NCI-H2107 treated with DMSO at 0.1 percent for 48 hours (cell line): Measurements from ENCODE around the gene TMEM87B.

Experiments used
- DNase-seq: peaks from one replicate; lab custom pipeline; 2025; ENCODE audit not compliant: unreplicated experiment; lab: John Stamatoyannopoulos, UW

The TMEM87B gene

GRCh38 chr2:112164876-112165275 is 109.8 kb downstream of the TMEM87B start:
- DNase-seq: no peak

- no peak for DNase-seq
Observed at GRCh38 chr2:112165296-112165695, 110.2 kb downstream of the TMEM87B start.

GRCh38 chr2:112166806-112167499 is 111.9 kb downstream of the TMEM87B start:
- no peak for DNase-seq

GRCh38 chr2:112168422-112169124 is 113.5 kb downstream of the TMEM87B start:
- no peak for DNase-seq
